Measurements from ENCODE around the gene PPIF.

Gene PPIF

GRCh38 chr10:79349072-79349491 is 1.8 kb downstream of the PPIF start:
- DNase-seq (ENCODE audit: low read depth in 2 of 2): no peak

- DNase-seq (ENCODE audit: low read depth in 2 of 2): no peak
These were observed 2.6 kb downstream of the PPIF start for GRCh38 chr10:79349766-79350406.

- no peak for DNase-seq (ENCODE audit: low read depth in 2 of 2)
These were observed 3.3 kb downstream of the PPIF start for GRCh38 chr10:79350407-79351154.

GRCh38 chr10:79351332-79351731 is 4.1 kb downstream of the PPIF start:
- no peak for DNase-seq (ENCODE audit: low read depth in 2 of 2)

GRCh38 chr10:79352035-79352877 is 5.0 kb downstream of the PPIF start:
- no peak for DNase-seq (ENCODE audit: low read depth in 2 of 2)

GRCh38 chr10:79353000-79353406 is 5.7 kb downstream of the PPIF start:
- DNase-seq (ENCODE audit: low read depth in 2 of 2): no peak

- no peak for DNase-seq (ENCODE audit: low read depth in 2 of 2)
These were observed 6.5 kb downstream of the PPIF start for GRCh38 chr10:79353726-79354125.

- no peak for DNase-seq (ENCODE audit: low read depth in 2 of 2)
These were observed 6.9 kb downstream of the PPIF start for GRCh38 chr10:79354141-79354540.

GRCh38 chr10:79354615-79355014 is 7.3 kb downstream of the PPIF start:
- no peak for DNase-seq (ENCODE audit: low read depth in 2 of 2)

GRCh38 chr10:79355420-79356017 is 8.2 kb downstream of the PPIF start:
- no peak for DNase-seq (ENCODE audit: low read depth in 2 of 2)

GRCh38 chr10:79356104-79356503 is 8.8 kb downstream of the PPIF start:
- no peak for DNase-seq (ENCODE audit: low read depth in 2 of 2)

- DNase-seq (ENCODE audit: low read depth in 2 of 2): no peak
These were observed 9.9 kb downstream of the PPIF start for GRCh38 chr10:79357180-79357579.

- DNase-seq (ENCODE audit: low read depth in 2 of 2): no peak
These were observed 11.5 kb downstream of the PPIF start for GRCh38 chr10:79358811-79359210.

- no peak for DNase-seq (ENCODE audit: low read depth in 2 of 2)
These were observed 12.7 kb downstream of the PPIF start for GRCh38 chr10:79359816-79360498.

- DNase-seq (ENCODE audit: low read depth in 2 of 2): no peak
These were observed 13.5 kb downstream of the PPIF start for GRCh38 chr10:79360499-79361342.

GRCh38 chr10:79361726-79362397 is 14.6 kb downstream of the PPIF start:
- no peak for DNase-seq (ENCODE audit: low read depth in 2 of 2)

- no peak for DNase-seq (ENCODE audit: low read depth in 2 of 2)
These were observed 20.3 kb downstream of the PPIF start for GRCh38 chr10:79367426-79368189.

- DNase-seq (ENCODE audit: low read depth in 2 of 2): no peak
These were observed 25.6 kb downstream of the PPIF start for GRCh38 chr10:79372871-79373270.

Data from stimulated activated CD8-positive, alpha-beta memory T cell treated with anti-CD3 and anti-CD28 coated beads, Interleukin-7, amount 100 ng/mL, for 1 hour (primary cell).